T-helper 17 cell (primary cell): ENCODE data around the gene MAPK9. TPM values are rescaled to one million over a fixed set of nuclear protein-coding genes. Genes with fewer than 3 reads are reported as not detected.

Source experiments
- ATAC-seq: fragments of 150-1000 bp; cut with Tn5 transposase; 2 replicates; pipeline ENCODE4 v1.10.0; 2021; ENCODE audit warnings: mild to moderate bottlenecking, moderate library complexity
- DNase-seq, 3 donors: peaks; one replicate each; pipeline versions ENCODE4 v3.0.0 to v3.0.0-alpha.2; 2020 to 2021
- H3K9me3 ChIP-seq: one replicate; pipeline ENCODE4 v1.7.0; 2013; ENCODE audit warnings: low read length, mild to moderate bottlenecking; ENCODE audit not compliant: control insufficient read depth, poor library complexity, severe bottlenecking
- H3K27ac Mint-ChIP-seq: one replicate; pipeline ENCODE4 v1.8.0; 2022; ENCODE audit warnings: mild to moderate bottlenecking, moderate library complexity, mixed read lengths
- H3K27me3 Mint-ChIP-seq: one replicate; pipeline ENCODE4 v1.8.0; 2022; ENCODE audit warnings: mixed read lengths
- H3K36me3 Mint-ChIP-seq: one replicate; pipeline ENCODE4 v1.8.0; 2022; ENCODE audit warnings: low read depth, mixed read lengths
- H3K4me1 Mint-ChIP-seq: one replicate; pipeline ENCODE4 v1.8.0; 2022; ENCODE audit warnings: mild to moderate bottlenecking, mixed read lengths
- H3K4me3 Mint-ChIP-seq: one replicate; pipeline ENCODE4 v1.8.0; 2022; ENCODE audit warnings: mild to moderate bottlenecking, moderate library complexity, mixed read lengths
- total RNA-seq, 4 donors: library from RNA in 2 of 4; stranded (reverse) in 2 of 4; gene quantifications; one replicate each; pipeline ENCODE4 v1.2.3 and lab custom pipeline; 2022 to 2026

MAPK9 gene
- total RNA-seq, 2 donors from 2014 or later: 24.3 to 25.1 TPM

DNA sequence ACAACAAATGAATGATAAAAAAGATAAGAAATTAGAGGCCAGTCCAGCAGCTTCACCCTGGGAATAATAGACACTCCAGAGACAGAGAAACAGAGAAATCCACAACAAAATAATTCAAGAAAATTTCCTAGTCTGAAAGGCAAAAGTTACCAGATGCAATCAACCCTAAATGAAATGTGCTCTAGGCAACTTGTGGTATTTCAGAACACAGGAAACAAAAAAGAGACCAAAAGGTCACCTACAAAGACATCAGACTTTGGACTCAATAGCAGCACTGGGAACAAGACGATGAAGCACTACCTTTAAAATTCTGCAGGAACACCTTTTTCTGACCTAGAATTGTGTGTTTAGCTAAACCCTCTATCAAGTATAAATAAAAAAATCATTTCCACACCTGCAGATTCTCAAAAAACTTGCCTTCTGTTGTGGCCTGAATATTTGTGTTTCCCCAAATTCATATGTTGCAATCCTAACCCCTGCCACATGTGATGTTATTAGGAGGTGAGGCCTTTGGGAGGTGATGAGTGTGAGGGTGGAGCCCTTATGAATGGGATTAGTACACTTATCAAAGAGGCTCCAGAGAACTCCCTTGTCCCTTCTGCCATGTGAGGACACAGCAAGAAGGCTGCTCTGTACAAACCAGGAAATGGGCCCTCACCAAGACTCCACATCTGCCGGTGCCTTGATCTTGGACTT lies 5.9 kb upstream of the MAPK9 start:
- Mint-ChIP-seq H3K27me3 (peaks cover 27% of the 10 kb centered on the region), H3K4me1 (peaks cover 15% of the 10 kb centered on the region), H3K4me3 (no peak overlapping the region), H3K27ac (no peak overlapping the region), H3K36me3 (no peaks in the 10 kb centered on the region)
- DNase-seq (no peak), ATAC-seq (no peak)
- H3K9me3 ChIP-seq: no peaks in the 10 kb centered on the region

DNA sequence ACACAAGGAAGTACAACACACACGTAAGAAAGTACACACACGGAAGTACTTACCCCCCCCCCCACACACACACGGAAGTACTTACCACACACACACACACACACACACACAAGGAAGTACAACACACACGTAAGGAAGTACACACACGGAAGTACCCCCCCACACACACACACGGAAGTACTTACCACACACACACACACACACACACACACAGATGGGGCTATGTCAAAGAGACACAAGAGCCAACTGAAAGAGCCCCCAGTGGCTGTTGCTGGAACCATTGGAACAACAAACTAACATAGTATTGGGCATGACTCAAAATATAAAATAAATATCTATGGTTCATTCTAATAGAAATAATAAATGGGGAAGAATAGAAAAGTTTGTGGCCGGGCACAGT lies 4.9 kb upstream of the MAPK9 start:
- peaks cover 2% of the 10 kb centered on the region for H3K36me3 Mint-ChIP-seq
- H3K4me1 Mint-ChIP-seq: peaks cover 18% of the 10 kb centered on the region
- no peak for DNase-seq
- no peak overlapping the region for H3K4me3 Mint-ChIP-seq
- no peak overlapping the region for H3K27ac Mint-ChIP-seq
- ATAC-seq: no peak
- H3K27me3 Mint-ChIP-seq: peaks cover 27% of the 10 kb centered on the region
- H3K9me3 ChIP-seq: no peaks in the 10 kb centered on the region

DNA sequence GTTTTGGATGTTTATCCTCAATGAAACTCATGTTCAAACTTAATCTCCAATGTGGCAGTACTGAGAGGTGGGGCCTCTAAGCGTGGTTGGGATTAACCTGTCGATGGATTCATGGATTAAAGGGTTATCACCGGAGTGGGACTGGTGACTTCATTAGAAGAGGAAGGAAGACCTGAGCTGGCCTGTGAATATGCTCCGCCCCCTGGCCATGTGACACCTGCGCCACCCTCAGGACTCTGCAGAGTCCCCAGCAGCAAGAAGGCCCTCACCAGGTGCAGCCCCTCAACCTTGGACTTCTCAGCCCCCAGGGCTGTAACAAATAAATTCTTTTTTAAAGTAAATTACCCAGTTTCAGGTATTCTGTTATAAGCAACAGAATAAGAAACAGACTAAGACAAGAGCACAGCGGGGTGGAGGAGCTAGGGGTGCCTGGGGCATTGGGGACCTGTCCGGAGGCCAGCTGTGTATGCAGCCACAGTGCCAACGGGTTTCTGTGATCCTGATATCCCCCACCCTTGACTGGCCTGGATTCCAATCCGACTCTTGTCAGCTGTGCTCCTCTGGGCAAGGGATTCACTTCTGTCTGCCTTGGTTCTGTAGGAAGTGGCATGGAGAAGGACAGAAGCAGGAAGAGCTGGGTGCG lies 3.2 kb upstream of the MAPK9 start:
- H3K4me3 Mint-ChIP-seq: no peak overlapping the region
- ATAC-seq (no peak), DNase-seq (no peak)
- peaks cover 2% of the 10 kb centered on the region for H3K36me3 Mint-ChIP-seq
- no peaks in the 10 kb centered on the region for H3K9me3 ChIP-seq
- peaks cover 16% of the 10 kb centered on the region for H3K27me3 Mint-ChIP-seq
- peaks cover 30% of the 10 kb centered on the region for H3K4me1 Mint-ChIP-seq
- H3K27ac Mint-ChIP-seq: no peak overlapping the region

DNA sequence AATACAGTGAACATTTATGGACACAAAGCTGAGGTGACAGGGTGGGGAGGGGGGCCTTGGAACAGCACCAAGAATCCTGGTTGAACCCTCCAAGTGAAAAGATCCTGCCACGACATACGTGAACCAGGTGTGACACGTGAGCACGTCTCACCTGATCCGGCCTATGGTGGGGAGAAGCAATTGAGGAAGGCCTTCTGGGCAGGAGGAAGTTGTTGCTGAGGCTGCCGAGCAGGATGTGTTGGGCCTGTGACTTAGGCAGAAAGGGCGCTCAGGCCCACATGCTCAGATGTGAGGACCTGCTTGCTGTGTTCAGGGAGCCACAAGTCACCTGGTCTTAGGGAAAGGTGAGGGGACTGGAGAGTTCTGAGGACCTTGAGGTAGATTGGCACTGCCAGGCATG lies 2.5 kb upstream of the MAPK9 start:
- peaks cover 34% of the 10 kb centered on the region for H3K4me1 Mint-ChIP-seq
- no peaks in the 10 kb centered on the region for H3K9me3 ChIP-seq
- H3K27me3 Mint-ChIP-seq: peaks cover 13% of the 10 kb centered on the region
- no peak overlapping the region for H3K27ac Mint-ChIP-seq
- no peak overlapping the region for H3K4me3 Mint-ChIP-seq
- no peak for ATAC-seq
- H3K36me3 Mint-ChIP-seq: peaks cover 2% of the 10 kb centered on the region
- no peak for DNase-seq

DNA sequence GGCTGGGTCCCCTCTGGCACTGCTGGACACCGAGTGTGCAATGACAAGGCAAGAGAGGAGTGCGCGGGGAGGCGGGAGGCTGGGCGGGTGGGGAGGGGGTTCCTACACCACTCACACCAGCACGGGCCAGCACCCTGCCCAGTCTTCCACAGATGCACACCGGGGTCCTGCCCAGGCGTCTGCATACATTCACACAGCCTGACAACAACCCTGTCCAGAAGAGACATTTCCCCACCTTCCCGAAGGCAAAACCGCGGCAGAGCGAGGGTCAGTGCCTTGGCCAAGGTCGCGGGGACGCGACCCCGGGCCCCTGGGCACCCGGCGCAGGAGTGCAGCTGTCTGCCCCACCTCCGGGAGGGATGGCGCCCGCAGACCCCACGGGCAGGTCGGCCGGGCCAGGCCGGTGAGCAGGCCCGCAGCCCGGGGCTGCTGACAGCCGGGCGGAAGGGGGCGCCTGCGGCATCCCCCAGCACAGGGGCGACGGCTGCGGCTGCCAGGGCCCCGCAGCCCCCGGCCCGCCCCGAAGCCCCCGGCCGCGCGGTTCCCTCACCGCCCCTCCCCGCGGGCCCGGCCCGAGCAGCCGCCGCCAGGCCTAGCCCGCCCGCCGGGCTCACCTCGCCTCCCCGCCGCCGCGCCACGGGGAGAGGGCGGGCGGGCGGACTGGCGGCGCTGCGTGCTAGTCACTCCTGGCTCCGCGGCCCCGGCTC lies 496 bp downstream of the MAPK9 start:
- ATAC-seq (peak; percentile 40), DNase-seq (peak in 1 of 3 donors; percentile 27)
- peak overlapping the region; percentile 97 for H3K27ac Mint-ChIP-seq

DNA sequence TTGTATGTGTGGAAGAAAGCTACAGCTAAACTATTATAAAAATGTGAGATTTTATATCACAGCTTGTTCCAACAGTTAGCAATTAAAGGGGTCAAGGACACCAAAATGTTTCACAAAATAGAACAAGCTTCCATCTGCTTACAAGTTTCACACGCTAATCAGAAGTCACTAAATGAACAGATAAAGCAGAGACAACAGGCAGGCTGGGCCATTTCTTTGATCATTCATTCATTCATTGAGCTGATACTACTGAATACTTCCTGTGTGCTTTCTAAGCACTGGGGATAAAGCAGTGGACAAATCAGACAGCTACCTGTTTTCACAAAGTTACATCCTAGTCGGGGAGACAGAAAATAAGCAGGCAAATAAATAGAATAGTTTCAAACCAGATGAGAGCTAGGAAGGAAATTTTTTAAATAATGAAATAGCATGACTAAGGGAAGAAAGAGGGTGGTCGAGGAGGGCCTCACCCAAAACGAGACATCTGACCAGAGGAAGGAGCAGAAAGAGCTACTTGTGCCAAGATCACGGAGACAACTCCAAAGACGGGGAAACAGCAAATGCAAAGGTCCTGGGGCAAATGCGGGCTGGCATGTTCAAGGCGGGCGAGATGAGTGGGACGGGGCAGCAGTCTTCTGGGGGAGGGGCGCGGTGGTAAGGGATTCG lies 1.2 kb downstream of the MAPK9 start:
- DNase-seq (no peak), ATAC-seq (no peak)
- H3K36me3 Mint-ChIP-seq: peaks cover 4% of the 10 kb centered on the region
- H3K27me3 Mint-ChIP-seq: no peaks in the 10 kb centered on the region
- peak overlapping the region; percentile 97 for H3K27ac Mint-ChIP-seq
- H3K4me1 Mint-ChIP-seq: peaks cover 42% of the 10 kb centered on the region
- no peaks in the 10 kb centered on the region for H3K9me3 ChIP-seq
- H3K4me3 Mint-ChIP-seq: peak overlapping the region; percentile 94

More for the DNA sequence above, 496 bp downstream of the MAPK9 start:
- no peaks in the 10 kb centered on the region for H3K9me3 ChIP-seq
- Mint-ChIP-seq H3K4me1 (peaks cover 42% of the 10 kb centered on the region), H3K36me3 (peaks cover 4% of the 10 kb centered on the region), H3K4me3 (peak overlapping the region; percentile 99), H3K27me3 (no peaks in the 10 kb centered on the region)

DNA sequence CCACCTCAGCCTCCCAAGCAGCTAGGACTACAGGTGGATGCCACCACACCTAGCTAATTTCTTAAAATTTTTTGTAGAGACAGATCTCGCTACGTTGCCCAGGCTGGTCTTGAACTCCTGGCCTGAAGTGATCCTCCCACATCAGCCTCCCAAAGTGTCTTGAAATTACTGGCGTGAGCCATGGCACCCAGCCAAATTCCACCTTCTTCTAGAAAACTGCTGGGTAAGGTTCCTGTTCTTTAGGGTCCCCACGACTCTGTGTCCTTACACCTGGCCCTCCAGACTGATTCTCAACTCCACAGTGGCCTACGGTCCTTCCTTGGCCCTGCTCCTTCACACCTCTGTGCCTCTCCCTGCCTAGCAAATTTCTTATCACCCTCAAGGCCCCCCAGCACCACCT lies 1.9 kb downstream of the MAPK9 start:
- H3K4me1 Mint-ChIP-seq: peaks cover 48% of the 10 kb centered on the region
- ATAC-seq: no peak
- H3K4me3 Mint-ChIP-seq: peak overlapping the region; percentile 94
- DNase-seq: no peak
- no peaks in the 10 kb centered on the region for H3K9me3 ChIP-seq
- peak overlapping the region; percentile 97 for H3K27ac Mint-ChIP-seq
- peaks cover 4% of the 10 kb centered on the region for H3K36me3 Mint-ChIP-seq
- no peaks in the 10 kb centered on the region for H3K27me3 Mint-ChIP-seq

DNA sequence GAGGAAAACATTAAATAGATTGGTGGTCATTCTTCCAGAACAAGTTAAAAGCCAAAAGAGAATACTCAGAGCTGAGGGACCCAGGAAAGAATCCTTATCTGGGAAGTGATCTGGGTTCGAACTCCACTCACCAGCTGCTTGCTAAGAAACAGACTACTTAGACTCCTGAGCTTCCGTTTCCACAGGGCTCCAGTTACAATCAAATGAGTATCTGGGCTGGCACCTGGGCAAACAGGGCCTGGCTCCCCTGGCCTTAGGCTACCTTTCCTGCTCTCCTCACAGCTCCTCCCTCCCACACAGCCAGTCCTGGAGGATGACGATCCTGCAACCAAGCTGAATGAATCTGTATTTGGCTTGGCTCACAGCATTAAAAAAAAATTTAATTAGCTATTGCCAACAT lies 2.5 kb downstream of the MAPK9 start:
- H3K4me3 Mint-ChIP-seq: no peak overlapping the region
- no peaks in the 10 kb centered on the region for H3K27me3 Mint-ChIP-seq
- no peak for ATAC-seq
- peaks cover 8% of the 10 kb centered on the region for H3K36me3 Mint-ChIP-seq
- H3K27ac Mint-ChIP-seq: no peak overlapping the region
- H3K4me1 Mint-ChIP-seq: peaks cover 53% of the 10 kb centered on the region
- H3K9me3 ChIP-seq: no peaks in the 10 kb centered on the region
- DNase-seq: no peak

DNA sequence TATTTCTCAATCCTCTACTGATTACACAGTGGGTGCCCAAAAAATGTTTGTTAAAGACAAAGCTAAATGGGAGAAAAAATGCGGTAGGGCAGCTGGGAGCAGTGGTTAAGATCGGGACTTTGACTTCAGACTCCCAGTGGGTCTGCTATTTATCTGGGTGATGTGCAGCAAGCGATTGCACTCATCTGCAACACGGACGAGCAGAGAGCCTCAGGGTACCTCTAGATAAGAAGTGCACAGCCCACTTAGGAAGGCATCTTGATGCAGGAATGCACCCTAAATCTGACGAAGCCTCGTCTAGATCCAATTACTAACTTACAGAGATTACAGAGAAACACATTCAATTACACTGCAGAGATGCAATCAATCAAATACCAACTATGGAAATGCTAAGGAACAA lies 4.0 kb downstream of the MAPK9 start:
- H3K4me1 Mint-ChIP-seq: peaks cover 41% of the 10 kb centered on the region
- no peaks in the 10 kb centered on the region for H3K9me3 ChIP-seq
- DNase-seq: no peak
- peak overlapping the region; percentile 31 for H3K4me3 Mint-ChIP-seq
- no peaks in the 10 kb centered on the region for H3K27me3 Mint-ChIP-seq
- H3K36me3 Mint-ChIP-seq: peaks cover 11% of the 10 kb centered on the region
- no peak for ATAC-seq
- no peak overlapping the region for H3K27ac Mint-ChIP-seq

DNA sequence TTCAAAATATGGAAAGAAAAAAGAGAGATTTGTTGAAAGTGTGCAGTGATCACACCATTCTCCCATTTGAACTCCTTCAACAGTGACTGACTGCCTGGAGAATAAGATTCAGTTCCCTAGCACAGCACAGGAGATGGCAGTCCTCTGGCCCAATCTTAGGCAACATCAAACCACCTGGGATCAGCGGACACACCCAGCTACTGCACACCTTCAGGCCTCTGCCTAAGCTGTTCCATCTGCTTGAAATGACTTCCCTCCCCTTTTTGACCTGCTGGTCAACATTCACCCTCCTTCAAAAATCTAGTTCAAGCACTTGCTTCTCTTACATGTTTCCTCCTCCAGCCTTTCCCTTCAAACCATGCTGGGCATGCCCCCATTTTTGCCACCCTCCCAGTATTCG lies 4.5 kb downstream of the MAPK9 start:
- Mint-ChIP-seq H3K4me3 (peak overlapping the region; percentile 31), H3K36me3 (peaks cover 13% of the 10 kb centered on the region), H3K4me1 (peaks cover 40% of the 10 kb centered on the region), H3K27ac (no peak overlapping the region), H3K27me3 (no peaks in the 10 kb centered on the region)
- H3K9me3 ChIP-seq: no peaks in the 10 kb centered on the region
- ATAC-seq (no peak), DNase-seq (no peak)

DNA sequence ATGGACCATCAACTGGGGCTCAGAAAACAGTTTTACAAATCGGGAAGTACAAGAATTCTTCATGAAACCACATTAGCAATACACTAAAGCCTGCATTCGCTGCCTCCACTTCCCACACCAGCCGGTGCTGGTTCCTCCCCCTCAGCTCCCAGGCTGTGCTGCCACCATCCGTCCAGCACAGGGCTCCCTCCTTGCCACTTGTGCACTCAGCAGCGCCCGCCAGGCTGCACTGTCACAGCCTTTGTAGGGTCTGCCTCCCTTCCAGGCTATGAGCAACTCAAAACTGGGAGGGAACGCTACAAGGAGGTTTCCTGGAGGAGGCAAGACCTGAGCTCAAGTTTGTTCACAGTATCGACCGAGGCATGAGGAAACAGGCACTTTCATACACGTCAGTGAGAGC lies 7.7 kb downstream of the MAPK9 start:
- no peak for ATAC-seq
- Mint-ChIP-seq H3K27ac (no peak overlapping the region), H3K4me3 (no peak overlapping the region), H3K4me1 (peaks cover 29% of the 10 kb centered on the region), H3K36me3 (peaks cover 20% of the 10 kb centered on the region), H3K27me3 (no peaks in the 10 kb centered on the region)
- no peaks in the 10 kb centered on the region for H3K9me3 ChIP-seq
- DNase-seq: no peak

DNA sequence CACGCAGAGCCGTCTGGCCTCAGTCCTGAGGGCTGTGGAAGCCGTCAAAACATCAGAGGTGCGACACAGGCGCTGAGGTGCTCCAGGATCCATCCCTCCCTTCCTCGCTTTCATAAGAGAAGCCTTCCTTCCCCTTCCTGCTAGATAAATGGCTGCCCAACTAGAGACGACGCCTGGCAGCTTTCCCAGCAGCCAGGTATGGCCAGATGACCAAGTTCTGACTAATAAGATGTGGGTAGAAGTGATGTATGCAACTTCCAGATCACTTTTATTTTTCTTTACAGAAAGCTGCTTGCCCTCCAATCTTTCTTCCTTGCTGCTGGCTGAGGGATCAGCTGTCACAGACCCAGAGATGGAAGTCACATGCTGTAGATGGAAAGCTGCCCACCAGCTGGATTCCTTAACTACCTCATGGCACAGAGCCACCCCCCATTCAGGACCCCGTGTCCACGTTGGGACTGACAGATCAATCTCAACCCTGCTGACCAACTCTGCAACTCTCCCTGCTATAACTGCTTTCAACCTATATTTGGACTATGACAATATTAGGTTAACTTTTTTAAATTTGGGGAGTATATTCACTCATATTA lies 8.8 kb downstream of the MAPK9 start:
- Mint-ChIP-seq H3K27ac (no peak overlapping the region), H3K36me3 (peaks cover 22% of the 10 kb centered on the region)

DNA sequence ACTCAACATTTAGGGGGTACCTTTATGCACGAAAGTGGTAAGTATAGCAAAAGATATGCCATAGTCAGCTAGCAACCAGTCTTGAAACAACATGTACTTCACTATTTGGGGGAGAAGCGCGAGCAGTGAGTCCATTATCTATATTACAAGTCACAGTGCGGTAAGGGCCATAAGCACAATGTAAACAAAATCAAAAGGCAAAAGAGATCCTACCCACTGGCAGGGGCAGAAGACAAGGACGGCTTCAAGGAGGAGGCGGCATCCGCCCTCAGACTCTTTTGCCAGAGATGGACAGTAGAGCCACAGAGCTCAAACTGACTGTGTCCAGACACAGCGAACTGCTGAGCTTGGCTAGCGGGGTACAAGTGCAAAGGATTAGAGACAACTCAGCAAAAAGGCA lies 9.6 kb downstream of the MAPK9 start:
- Mint-ChIP-seq H3K4me1 (peaks cover 21% of the 10 kb centered on the region), H3K27me3 (no peaks in the 10 kb centered on the region), H3K27ac (no peak overlapping the region), H3K36me3 (peaks cover 21% of the 10 kb centered on the region), H3K4me3 (no peak overlapping the region)
- DNase-seq (no peak), ATAC-seq (no peak)
- H3K9me3 ChIP-seq: no peaks in the 10 kb centered on the region

More for the DNA sequence above, 8.8 kb downstream of the MAPK9 start:
- H3K9me3 ChIP-seq: no peaks in the 10 kb centered on the region
- ATAC-seq (no peak), DNase-seq (no peak)
- H3K4me1 Mint-ChIP-seq: peaks cover 27% of the 10 kb centered on the region
- H3K4me3 Mint-ChIP-seq: no peak overlapping the region
- no peaks in the 10 kb centered on the region for H3K27me3 Mint-ChIP-seq
